ENCODE data around the gene RALGAPA1.
"Not testable (repeated sequence)": the region's sequence is repeated elsewhere in the genome, so short reads cannot be mapped to it uniquely, and the experiment has no call there.

The RALGAPA1 gene

DNA sequence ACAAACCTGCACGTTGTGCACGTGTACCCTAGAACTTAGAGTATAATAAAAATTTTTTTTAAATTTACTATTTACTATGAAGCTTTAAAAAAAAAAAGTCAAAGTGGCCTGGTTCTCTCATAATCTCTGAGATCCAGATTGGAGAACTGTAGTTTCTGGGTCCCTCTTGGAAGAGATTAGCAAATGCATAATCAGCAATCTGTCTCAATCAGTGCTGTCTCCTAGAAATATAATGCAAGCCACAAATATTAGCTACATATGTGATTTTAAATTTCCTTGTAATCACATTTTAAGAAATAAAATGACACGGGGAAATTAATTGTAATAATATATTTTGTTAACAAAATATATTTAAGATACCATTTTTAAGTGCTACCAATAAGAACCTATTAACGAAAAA, 32.3 kb downstream of the RALGAPA1 start:
- Histone ChIP-seq H3K27me3 (ENCODE audit: insufficient read depth, insufficient read length) (no peaks in the 10 kb centered on the region), H3K4me3 (ENCODE audit: insufficient read length, low read depth) (no peak overlapping the region), H3K9me3 (ENCODE audit: insufficient read depth, low read length) (peaks cover 7% of the 10 kb centered on the region; the same call in 1 of the 2 replicates), H3K4me1 (ENCODE audit: insufficient read depth, insufficient read length) (no peaks in the 10 kb centered on the region), H3K9ac (ENCODE audit: insufficient read length, low read depth) (no peak overlapping the region), H3K36me3 (ENCODE audit: insufficient read depth, insufficient read length, low read length) (no peaks in the 10 kb centered on the region)
- DNase-seq (ENCODE audit: low read depth, low spot score), result no peak
- TF ChIP-seq YY1 (IDR thresholded peaks at IDR 0.05; ENCODE audit: insufficient read depth, insufficient read length) (no peak), ZNF274 (IDR thresholded peaks at IDR 0.05; ENCODE audit: low read depth, low read length) (no peak), SUZ12 (IDR thresholded peaks at IDR 0.05; ENCODE audit: extremely low read depth, insufficient read depth, insufficient read length) (no peak)

GRCh38 chr14:35776085-35776484, 33.0 kb downstream of the RALGAPA1 start:
- DNase-seq (ENCODE audit: low read depth, low spot score), result not testable (repeated sequence)

GRCh38 chr14:35766700-35767082, 42.4 kb downstream of the RALGAPA1 start:
- Histone ChIP-seq H3K27me3 (ENCODE audit: insufficient read depth, insufficient read length) (no peaks in the 10 kb centered on the region), H3K9ac (ENCODE audit: insufficient read length, low read depth) (no peak overlapping the region), H3K36me3 (ENCODE audit: insufficient read depth, insufficient read length, low read length) (no peaks in the 10 kb centered on the region), H3K4me1 (ENCODE audit: insufficient read depth, insufficient read length) (no peaks in the 10 kb centered on the region), H3K4me3 (ENCODE audit: insufficient read length, low read depth) (no peak overlapping the region), H3K9me3 (ENCODE audit: insufficient read depth, low read length) (no peaks in the 10 kb centered on the region)
- DNase-seq (ENCODE audit: low read depth, low spot score), result no peak
- TF ChIP-seq SUZ12 (IDR thresholded peaks at IDR 0.05; ENCODE audit: extremely low read depth, insufficient read depth, insufficient read length), result no peak
- TF ChIP-seq ZNF274 (IDR thresholded peaks at IDR 0.05; ENCODE audit: low read depth, low read length), result no peak
- no peak for TF ChIP-seq YY1 (IDR thresholded peaks at IDR 0.05; ENCODE audit: insufficient read depth, insufficient read length)

More at GRCh38 chr14:35776085-35776484, 33.0 kb downstream of the RALGAPA1 start:
- H3K36me3 ChIP-seq (ENCODE audit: insufficient read depth, insufficient read length, low read length); H3K27me3 ChIP-seq (ENCODE audit: insufficient read depth, insufficient read length); H3K9me3 ChIP-seq (ENCODE audit: insufficient read depth, low read length); H3K9ac ChIP-seq (ENCODE audit: insufficient read length, low read depth); H3K4me3 ChIP-seq (ENCODE audit: insufficient read length, low read depth); H3K4me1 ChIP-seq (ENCODE audit: insufficient read depth, insufficient read length): not testable (repeated sequence)

DNA sequence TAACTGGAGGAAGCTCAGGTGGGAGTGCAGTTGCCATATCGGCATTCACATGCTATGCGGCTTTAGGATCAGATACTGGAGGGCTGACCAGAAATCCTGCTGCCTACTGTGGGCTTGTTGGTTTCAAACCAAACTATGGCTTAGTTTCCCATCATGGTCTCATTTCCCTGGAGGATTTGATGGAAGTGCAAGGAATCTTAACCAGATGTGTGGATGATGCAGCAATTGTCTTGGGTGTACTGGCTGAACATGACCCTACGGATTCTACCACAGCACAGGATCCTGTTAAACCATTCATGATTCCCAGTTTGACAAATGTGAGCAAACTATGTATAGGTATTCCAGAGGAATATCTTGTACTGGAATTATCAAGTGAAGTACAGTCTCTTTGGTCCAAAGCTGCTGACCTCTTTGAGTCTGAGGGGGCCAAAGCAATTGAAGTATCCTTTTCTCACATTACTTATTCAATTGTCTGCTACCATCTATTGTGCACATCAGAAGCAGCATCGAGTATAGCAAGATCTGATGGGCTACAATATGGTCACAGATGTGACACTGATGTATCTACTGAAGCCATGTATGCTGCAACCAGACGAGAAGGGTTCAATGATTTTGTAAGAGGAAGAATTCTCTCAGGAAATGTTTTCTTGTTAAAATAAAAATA, 42.9 kb downstream of the RALGAPA1 start:
- DNase-seq (ENCODE audit: low read depth, low spot score), result no peak
- Histone ChIP-seq H3K4me3 (ENCODE audit: insufficient read length, low read depth) (no peak overlapping the region), H3K9ac (ENCODE audit: insufficient read length, low read depth) (no peak overlapping the region), H3K27me3 (ENCODE audit: insufficient read depth, insufficient read length) (no peaks in the 10 kb centered on the region), H3K4me1 (ENCODE audit: insufficient read depth, insufficient read length) (no peaks in the 10 kb centered on the region), H3K9me3 (ENCODE audit: insufficient read depth, low read length) (no peaks in the 10 kb centered on the region), H3K36me3 (ENCODE audit: insufficient read depth, insufficient read length, low read length) (no peaks in the 10 kb centered on the region)
- TF ChIP-seq YY1 (IDR thresholded peaks at IDR 0.05; ENCODE audit: insufficient read depth, insufficient read length), result no peak

GRCh38 chr14:35761922-35762321, 47.2 kb downstream of the RALGAPA1 start:
- Histone ChIP-seq H3K9me3 (ENCODE audit: insufficient read depth, low read length) (no peaks in the 10 kb centered on the region), H3K36me3 (ENCODE audit: insufficient read depth, insufficient read length, low read length) (no peaks in the 10 kb centered on the region), H3K9ac (ENCODE audit: insufficient read length, low read depth) (no peak overlapping the region), H3K4me3 (ENCODE audit: insufficient read length, low read depth) (no peak overlapping the region), H3K4me1 (ENCODE audit: insufficient read depth, insufficient read length) (no peaks in the 10 kb centered on the region), H3K27me3 (ENCODE audit: insufficient read depth, insufficient read length) (no peaks in the 10 kb centered on the region)
- no peak for DNase-seq (ENCODE audit: low read depth, low spot score)
- TF ChIP-seq ZNF274 (IDR thresholded peaks at IDR 0.05; ENCODE audit: low read depth, low read length) (no peak), SUZ12 (IDR thresholded peaks at IDR 0.05; ENCODE audit: extremely low read depth, insufficient read depth, insufficient read length) (no peak), YY1 (IDR thresholded peaks at IDR 0.05; ENCODE audit: insufficient read depth, insufficient read length) (no peak)

DNA sequence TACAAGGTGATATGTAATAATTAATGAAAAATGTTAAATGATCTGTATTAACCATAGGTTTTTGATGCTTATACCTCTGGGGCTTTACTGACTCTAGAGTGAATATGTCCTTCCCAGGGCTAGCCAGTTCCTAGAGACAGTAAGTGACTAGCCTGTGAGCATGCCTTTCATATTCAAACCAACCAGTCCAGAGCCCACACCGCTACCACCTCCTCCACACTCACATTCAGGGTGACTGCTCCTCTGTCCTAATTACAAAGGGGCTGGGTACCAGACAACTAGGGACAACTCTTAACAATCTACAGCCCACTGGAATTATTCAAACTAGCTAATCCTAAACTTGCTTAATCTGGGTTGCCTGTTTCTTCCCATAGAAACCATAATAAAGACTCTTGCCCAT, 49.0 kb downstream of the RALGAPA1 start:
- Histone ChIP-seq H3K4me3 (ENCODE audit: insufficient read length, low read depth) (no peak overlapping the region), H3K9ac (ENCODE audit: insufficient read length, low read depth) (no peak overlapping the region), H3K36me3 (ENCODE audit: insufficient read depth, insufficient read length, low read length) (peaks cover 12% of the 10 kb centered on the region), H3K4me1 (ENCODE audit: insufficient read depth, insufficient read length) (no peaks in the 10 kb centered on the region), H3K27me3 (ENCODE audit: insufficient read depth, insufficient read length) (no peaks in the 10 kb centered on the region), H3K9me3 (ENCODE audit: insufficient read depth, low read length) (no peaks in the 10 kb centered on the region)
- peak; percentile 3 for DNase-seq (ENCODE audit: low read depth, low spot score)
- no peak for TF ChIP-seq ZNF274 (IDR thresholded peaks at IDR 0.05; ENCODE audit: low read depth, low read length)
- TF ChIP-seq SUZ12 (IDR thresholded peaks at IDR 0.05; ENCODE audit: extremely low read depth, insufficient read depth, insufficient read length), result no peak
- no peak for TF ChIP-seq YY1 (IDR thresholded peaks at IDR 0.05; ENCODE audit: insufficient read depth, insufficient read length)

GRCh38 chr14:35758523-35759129, 50.5 kb downstream of the RALGAPA1 start:
- no peak for DNase-seq (ENCODE audit: low read depth, low spot score)
- Histone ChIP-seq H3K4me3 (ENCODE audit: insufficient read length, low read depth) (no peak overlapping the region), H3K36me3 (ENCODE audit: insufficient read depth, insufficient read length, low read length) (peaks cover 15% of the 10 kb centered on the region), H3K27me3 (ENCODE audit: insufficient read depth, insufficient read length) (no peaks in the 10 kb centered on the region), H3K9me3 (ENCODE audit: insufficient read depth, low read length) (no peaks in the 10 kb centered on the region), H3K9ac (ENCODE audit: insufficient read length, low read depth) (no peak overlapping the region), H3K4me1 (ENCODE audit: insufficient read depth, insufficient read length) (no peaks in the 10 kb centered on the region)
- TF ChIP-seq ZNF274 (IDR thresholded peaks at IDR 0.05; ENCODE audit: low read depth, low read length) (no peak), YY1 (IDR thresholded peaks at IDR 0.05; ENCODE audit: insufficient read depth, insufficient read length) (no peak), SUZ12 (IDR thresholded peaks at IDR 0.05; ENCODE audit: extremely low read depth, insufficient read depth, insufficient read length) (no peak)
